HG02943 (cell line): ENCODE results near the gene VWF.

Experiments used
- ATAC-seq: cut with Tn5 transposase; IDR thresholded peaks from one replicate; pipeline ENCODE4 v1.9.1; 2021; ENCODE audit warnings: mild to moderate bottlenecking, low read depth, moderate library complexity; ENCODE audit not compliant: unreplicated experiment

VWF gene

DNA sequence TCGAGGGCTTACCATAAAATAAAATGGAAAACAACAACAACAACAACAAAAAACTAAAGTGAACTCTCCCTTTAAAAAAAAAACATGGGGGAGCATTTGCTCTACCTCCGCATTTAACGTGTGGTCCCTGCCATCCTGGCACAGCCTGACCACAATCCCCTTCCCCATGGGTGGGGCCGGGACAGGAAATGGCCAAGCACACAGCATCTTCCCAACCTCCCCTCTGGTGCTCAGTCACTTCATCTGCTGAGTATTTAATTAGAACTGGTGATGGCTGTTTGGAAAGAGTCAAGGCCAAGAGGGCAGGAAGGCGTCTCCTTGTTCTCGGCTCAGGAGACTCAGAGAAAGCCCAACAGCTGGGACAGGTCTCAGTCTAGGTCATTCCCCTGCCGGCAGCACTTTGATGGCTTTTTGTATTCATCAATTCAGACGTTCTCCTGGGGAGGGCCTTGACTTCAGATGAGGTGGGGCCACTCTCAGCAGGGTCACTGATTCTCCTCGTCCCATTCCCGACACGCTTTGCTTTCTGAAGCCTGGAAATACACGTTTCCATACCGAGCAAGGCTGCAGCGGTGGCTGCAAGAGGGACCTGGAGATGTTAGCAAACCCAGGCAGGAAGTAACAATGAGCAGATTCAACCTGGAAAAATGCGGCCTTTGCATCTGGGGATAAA, 223.8 kb downstream of the VWF start:
- ATAC-seq: no peak

GRCh38 chr12:5900076-5900475, 224.4 kb downstream of the VWF start:
- no peak for ATAC-seq

DNA sequence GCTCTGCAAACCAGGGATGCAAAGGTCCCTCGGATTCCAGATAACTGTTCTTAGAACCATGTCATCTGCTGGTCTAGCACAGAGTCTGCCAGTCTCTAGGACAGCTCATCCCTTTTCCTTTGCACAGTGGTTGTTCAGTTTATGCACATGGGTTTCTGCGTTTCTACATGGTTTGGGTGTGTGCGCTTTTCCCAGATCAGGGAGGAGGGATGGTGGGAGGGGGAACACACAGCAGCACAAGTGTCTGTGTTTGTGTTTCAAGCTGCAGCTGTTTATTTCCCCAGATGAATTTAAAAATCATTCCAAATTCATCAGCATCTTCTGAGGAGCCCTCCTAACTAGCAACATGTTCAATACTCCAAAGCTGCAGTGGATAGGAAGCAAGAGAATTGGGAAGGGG, 224.8 kb downstream of the VWF start:
- no peak for ATAC-seq

- ATAC-seq: no peak
These were observed 225.6 kb downstream of the VWF start for GRCh38 chr12:5898874-5899273.
